ENCODE measurements around the gene MYO5B. TPM values are rescaled to one million over a fixed set of nuclear protein-coding genes. Genes with fewer than 3 reads are reported as not detected.

Gene MYO5B
- total RNA-seq, 1 donor from 2014 or later = 0.21 TPM

GRCh38 chr18:49858309-49859020, 336.5 kb downstream of the MYO5B start:
- intact Hi-C loops (cut with DNase I) = loop anchor here (1.0 to 5.0 kb wide), 2 partner anchors 296 to 348 kb away; partner anchors contain the start of gene LIPG
- peak in 1 of 2 donors; percentile 71 for DNase-seq (ENCODE audit: low spot score in 2 of 2)
- TF ChIP-seq, protein P1, sequence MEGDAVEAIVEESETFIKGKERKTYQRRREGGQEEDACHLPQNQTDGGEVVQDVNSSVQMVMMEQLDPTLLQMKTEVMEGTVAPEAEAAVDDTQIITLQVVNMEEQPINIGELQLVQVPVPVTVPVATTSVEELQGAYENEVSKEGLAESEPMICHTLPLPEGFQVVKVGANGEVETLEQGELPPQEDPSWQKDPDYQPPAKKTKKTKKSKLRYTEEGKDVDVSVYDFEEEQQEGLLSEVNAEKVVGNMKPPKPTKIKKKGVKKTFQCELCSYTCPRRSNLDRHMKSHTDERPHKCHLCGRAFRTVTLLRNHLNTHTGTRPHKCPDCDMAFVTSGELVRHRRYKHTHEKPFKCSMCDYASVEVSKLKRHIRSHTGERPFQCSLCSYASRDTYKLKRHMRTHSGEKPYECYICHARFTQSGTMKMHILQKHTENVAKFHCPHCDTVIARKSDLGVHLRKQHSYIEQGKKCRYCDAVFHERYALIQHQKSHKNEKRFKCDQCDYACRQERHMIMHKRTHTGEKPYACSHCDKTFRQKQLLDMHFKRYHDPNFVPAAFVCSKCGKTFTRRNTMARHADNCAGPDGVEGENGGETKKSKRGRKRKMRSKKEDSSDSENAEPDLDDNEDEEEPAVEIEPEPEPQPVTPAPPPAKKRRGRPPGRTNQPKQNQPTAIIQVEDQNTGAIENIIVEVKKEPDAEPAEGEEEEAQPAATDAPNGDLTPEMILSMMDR (IDR thresholded peaks at IDR 0.05) = peak; percentile 74 to 89 (median 78)
- Histone ChIP-seq H3K9me3 (no peaks in the 10 kb centered on the region), H3K4me1 (no peaks in the 10 kb centered on the region), H3K4me3 (no peak overlapping the region), H3K27me3 (no peaks in the 10 kb centered on the region), H3K27ac (no peak overlapping the region), H3K36me3 (no peaks in the 10 kb centered on the region)

GRCh38 chr18:49857708-49858107, 337.2 kb downstream of the MYO5B start:
- no peaks in the 10 kb centered on the region for H3K27me3 ChIP-seq
- no peaks in the 10 kb centered on the region for H3K9me3 ChIP-seq
- no peak overlapping the region for H3K27ac ChIP-seq
- no peak for DNase-seq (ENCODE audit: low spot score in 2 of 2)
- no peaks in the 10 kb centered on the region for H3K36me3 ChIP-seq
- H3K4me1 ChIP-seq = no peaks in the 10 kb centered on the region
- TF ChIP-seq, protein P1 (IDR thresholded peaks at IDR 0.05) = no peak
- intact Hi-C loops (cut with DNase I) = loop anchor here (1.0 to 5.0 kb wide), 2 partner anchors 295 to 347 kb away; partner anchors contain the start of gene LIPG
- H3K4me3 ChIP-seq = no peak overlapping the region

GRCh38 chr18:49856496-49856895, 338.5 kb downstream of the MYO5B start:
- Histone ChIP-seq H3K36me3 (no peaks in the 10 kb centered on the region), H3K27me3 (no peaks in the 10 kb centered on the region), H3K4me3 (no peak overlapping the region), H3K9me3 (no peaks in the 10 kb centered on the region), H3K27ac (no peak overlapping the region), H3K4me1 (no peaks in the 10 kb centered on the region)
- intact Hi-C loops (cut with DNase I) = loop anchor here (5.0 kb wide), 1 partner anchor 294 kb away; the partner anchor contains the start of gene LIPG
- TF ChIP-seq, protein P1 (IDR thresholded peaks at IDR 0.05) = no peak
- no peak for DNase-seq (ENCODE audit: low spot score in 2 of 2)

DNA sequence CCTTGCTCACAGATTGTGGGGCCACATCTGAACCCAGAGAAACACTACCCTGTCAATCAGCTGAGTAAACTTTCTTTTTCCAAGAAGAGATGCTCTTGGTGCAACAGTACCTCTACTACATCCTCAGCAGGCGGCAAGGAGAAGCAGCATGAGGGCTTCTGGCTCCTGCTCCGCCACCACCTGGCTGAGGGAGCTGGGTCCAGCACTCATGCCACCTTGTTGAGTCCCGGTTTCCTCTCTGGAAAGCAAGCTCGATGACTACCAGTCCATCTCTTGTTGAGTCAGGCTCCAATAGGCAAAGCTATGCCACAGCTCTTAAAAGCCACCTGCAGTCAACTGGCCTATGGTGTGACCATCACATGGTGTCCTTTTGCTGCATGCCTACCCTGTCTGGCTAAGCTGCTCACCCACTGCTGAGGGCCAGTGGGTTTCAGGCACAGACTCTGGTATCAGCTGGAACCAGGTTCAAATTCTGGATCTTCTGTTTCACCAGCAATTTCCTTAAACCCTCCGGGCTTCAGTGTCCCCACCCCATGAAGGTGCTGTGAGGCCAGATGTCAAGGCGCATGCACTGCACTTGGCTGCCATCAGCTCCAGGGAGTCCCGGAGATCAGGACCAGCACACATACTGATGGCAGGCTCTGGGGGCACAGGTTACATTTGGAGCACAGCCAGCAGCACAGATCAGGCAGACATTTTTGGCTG, 339.1 kb downstream of the MYO5B start:
- intact Hi-C loops (cut with DNase I) = loop anchor here (5.0 kb wide), 1 partner anchor 294 kb away; the partner anchor contains the start of gene LIPG

GRCh38 chr18:49854681-49855080, 340.3 kb downstream of the MYO5B start:
- Histone ChIP-seq H3K27ac (no peak overlapping the region), H3K4me3 (no peak overlapping the region), H3K27me3 (no peaks in the 10 kb centered on the region), H3K36me3 (no peaks in the 10 kb centered on the region), H3K4me1 (no peaks in the 10 kb centered on the region), H3K9me3 (no peaks in the 10 kb centered on the region)
- TF ChIP-seq, protein P1 (IDR thresholded peaks at IDR 0.05) = no peak
- DNase-seq (ENCODE audit: low spot score in 2 of 2) = no peak
- intact Hi-C loops (cut with DNase I) = loop anchor here (5.0 kb wide), 1 partner anchor 292 kb away; the partner anchor contains the start of gene LIPG

More for the DNA sequence above, 339.1 kb downstream of the MYO5B start:
- H3K36me3 ChIP-seq = no peaks in the 10 kb centered on the region
- H3K4me3 ChIP-seq = no peak overlapping the region
- TF ChIP-seq, protein P1 (IDR thresholded peaks at IDR 0.05) = no peak
- no peaks in the 10 kb centered on the region for H3K27me3 ChIP-seq
- no peak overlapping the region for H3K27ac ChIP-seq
- peak in 1 of 2 donors; percentile 25 for DNase-seq (ENCODE audit: low spot score in 2 of 2)
- no peaks in the 10 kb centered on the region for H3K9me3 ChIP-seq
- no peaks in the 10 kb centered on the region for H3K4me1 ChIP-seq

All from ascending aorta (tissue), 2 donors.